ENCODE measurements around the gene TRMO. TPM values are rescaled to one million over a fixed set of nuclear protein-coding genes. Genes with fewer than 3 reads are reported as not detected.

Gene TRMO
- total and polyA plus RNA-seq, 2 experiments from 2014 or later, result 10.5 to 13.0 TPM

GRCh38 chr9:97933297-97933998, 11.1 kb upstream of the TRMO start:
- no peak overlapping the region for H3K27ac ChIP-seq
- no peak overlapping the region for H3K4me2 ChIP-seq (ENCODE audit: unreplicated experiment)
- no peaks in the 10 kb centered on the region for H4K20me1 ChIP-seq (ENCODE audit: insufficient read depth)
- no peaks in the 10 kb centered on the region for H3K9me3 ChIP-seq (ENCODE audit: low read depth)
- no peaks in the 10 kb centered on the region for H3K4me1 ChIP-seq (ENCODE audit: insufficient read depth)
- TF ChIP-seq EZH2 (IDR thresholded peaks at IDR 0.05; ENCODE audit: insufficient read depth, poor library complexity, severe bottlenecking) (no peak), EZH2phosphoT487 (IDR thresholded peaks at IDR 0.05; ENCODE audit: insufficient read depth, low read depth) (no peak)
- 53 to 55% methylated on average over 4 of the region's 4 CpGs for WGBS, 2 experiments (ENCODE audit: low coverage in 1 of 2, low lambda C conversion rate in 2 of 2, missing lambda C conversion rate in 2 of 2)
- no peak for DNase-seq
- H2AFZ ChIP-seq, result no peak overlapping the region
- no peaks in the 10 kb centered on the region for H3K36me3 ChIP-seq (ENCODE audit: low read depth)
- no peak overlapping the region for H3K9ac ChIP-seq
- H3K9me2 ChIP-seq (ENCODE audit: insufficient read depth), result no peaks in the 10 kb centered on the region
- peaks cover 64% of the 10 kb centered on the region for H3K27me3 ChIP-seq (replicated peaks; ENCODE audit: insufficient read depth)
- H3F3A ChIP-seq (ENCODE audit: insufficient read depth), result no peaks in the 10 kb centered on the region
- no peaks in the 10 kb centered on the region for H3K79me2 ChIP-seq (ENCODE audit: insufficient read depth)
- H3K4me3 ChIP-seq, result no peak overlapping the region
- in situ Hi-C loops (cut with MboI), result no loop called here

- H3F3A ChIP-seq (ENCODE audit: insufficient read depth), result no peaks in the 10 kb centered on the region
- no peak for DNase-seq
- H3K9me2 ChIP-seq (ENCODE audit: insufficient read depth), result no peaks in the 10 kb centered on the region
- WGBS, 2 experiments (ENCODE audit: low coverage in 1 of 2, low lambda C conversion rate in 2 of 2, missing lambda C conversion rate in 2 of 2), result 76 to 78% methylated on average over 3 of the region's 3 CpGs
- H3K9me3 ChIP-seq (ENCODE audit: low read depth), result no peaks in the 10 kb centered on the region
- no peaks in the 10 kb centered on the region for H3K79me2 ChIP-seq (ENCODE audit: insufficient read depth)
- H3K9ac ChIP-seq, result no peak overlapping the region
- H3K27me3 ChIP-seq (replicated peaks; ENCODE audit: insufficient read depth), result peaks cover 54% of the 10 kb centered on the region
- no peak overlapping the region for H3K4me3 ChIP-seq
- in situ Hi-C loops (cut with MboI), result no loop called here
- TF ChIP-seq EZH2phosphoT487 (IDR thresholded peaks at IDR 0.05; ENCODE audit: insufficient read depth, low read depth) (no peak), EZH2 (IDR thresholded peaks at IDR 0.05; ENCODE audit: insufficient read depth, poor library complexity, severe bottlenecking) (no peak)
- no peaks in the 10 kb centered on the region for H3K4me1 ChIP-seq (ENCODE audit: insufficient read depth)
- no peak overlapping the region for H3K27ac ChIP-seq
- H2AFZ ChIP-seq, result no peak overlapping the region
- H3K36me3 ChIP-seq (ENCODE audit: low read depth), result no peaks in the 10 kb centered on the region
- H3K4me2 ChIP-seq (ENCODE audit: unreplicated experiment), result no peak overlapping the region
- no peaks in the 10 kb centered on the region for H4K20me1 ChIP-seq (ENCODE audit: insufficient read depth)
Observed at GRCh38 chr9:97930972-97931371, 8.7 kb upstream of the TRMO start.

GRCh38 chr9:97928986-97929604, 6.8 kb upstream of the TRMO start:
- no peaks in the 10 kb centered on the region; the same call in 1 of the 2 replicates for H3K4me1 ChIP-seq (ENCODE audit: insufficient read depth)

GRCh38 chr9:97925497-97926334, 3.4 kb upstream of the TRMO start:
- Histone ChIP-seq H3K4me2 (ENCODE audit: unreplicated experiment) (no peak overlapping the region), H3K4me3 (no peak overlapping the region), H3K27me3 (replicated peaks; ENCODE audit: insufficient read depth) (0 out of 2 replicates have a peak, but pooled peaks cover 16% of the 10 kb centered on the region), H3K9ac (no peak overlapping the region), H3K9me3 (ENCODE audit: low read depth) (no peaks in the 10 kb centered on the region), H3K79me2 (ENCODE audit: insufficient read depth) (peaks cover 11% of the 10 kb centered on the region), H3K9me2 (ENCODE audit: insufficient read depth) (no peaks in the 10 kb centered on the region), H3F3A (ENCODE audit: insufficient read depth) (peaks cover 6% of the 10 kb centered on the region; the same call in 1 of the 2 replicates), H3K27ac (no peak overlapping the region), H3K4me1 (ENCODE audit: insufficient read depth) (peaks cover 14% of the 10 kb centered on the region; the same call in 1 of the 2 replicates), H2AFZ (no peak overlapping the region), H3K36me3 (ENCODE audit: low read depth) (no peaks in the 10 kb centered on the region), H4K20me1 (ENCODE audit: insufficient read depth) (no peaks in the 10 kb centered on the region)
- DNase-seq, result no peak
- in situ Hi-C loops (cut with MboI), result no loop called here
- 63 to 64% methylated on average over 5 of the region's 5 CpGs for WGBS, 2 experiments (ENCODE audit: low coverage in 1 of 2, low lambda C conversion rate in 2 of 2, missing lambda C conversion rate in 2 of 2)
- TF ChIP-seq EZH2 (IDR thresholded peaks at IDR 0.05; ENCODE audit: insufficient read depth, poor library complexity, severe bottlenecking) (no peak), EZH2phosphoT487 (IDR thresholded peaks at IDR 0.05; ENCODE audit: insufficient read depth, low read depth) (no peak)

More at GRCh38 chr9:97928986-97929604, 6.8 kb upstream of the TRMO start:
- TF ChIP-seq EZH2phosphoT487 (IDR thresholded peaks at IDR 0.05; ENCODE audit: insufficient read depth, low read depth) (no peak), EZH2 (IDR thresholded peaks at IDR 0.05; ENCODE audit: insufficient read depth, poor library complexity, severe bottlenecking) (no peak)
- Histone ChIP-seq H3K4me2 (ENCODE audit: unreplicated experiment) (no peak overlapping the region), H3K9ac (no peak overlapping the region), H3K27ac (no peak overlapping the region), H4K20me1 (ENCODE audit: insufficient read depth) (no peaks in the 10 kb centered on the region), H3K9me3 (ENCODE audit: low read depth) (no peaks in the 10 kb centered on the region), H3K36me3 (ENCODE audit: low read depth) (no peaks in the 10 kb centered on the region), H3K4me3 (no peak overlapping the region), H3K27me3 (replicated peaks; ENCODE audit: insufficient read depth) (peaks cover 39% of the 10 kb centered on the region; the same call in 1 of the 2 replicates), H2AFZ (no peak overlapping the region), H3K9me2 (ENCODE audit: insufficient read depth) (no peaks in the 10 kb centered on the region), H3K79me2 (ENCODE audit: insufficient read depth) (no peaks in the 10 kb centered on the region), H3F3A (ENCODE audit: insufficient read depth) (no peaks in the 10 kb centered on the region)
- no peak for DNase-seq
- WGBS, 2 experiments (ENCODE audit: low coverage in 1 of 2, low lambda C conversion rate in 2 of 2, missing lambda C conversion rate in 2 of 2), result 55 to 59% methylated on average over 4 of the region's 4 CpGs
- in situ Hi-C loops (cut with MboI), result no loop called here

Data from GM23248 (cell line).